ENCODE results near the gene SNX6.

Gene SNX6

DNA sequence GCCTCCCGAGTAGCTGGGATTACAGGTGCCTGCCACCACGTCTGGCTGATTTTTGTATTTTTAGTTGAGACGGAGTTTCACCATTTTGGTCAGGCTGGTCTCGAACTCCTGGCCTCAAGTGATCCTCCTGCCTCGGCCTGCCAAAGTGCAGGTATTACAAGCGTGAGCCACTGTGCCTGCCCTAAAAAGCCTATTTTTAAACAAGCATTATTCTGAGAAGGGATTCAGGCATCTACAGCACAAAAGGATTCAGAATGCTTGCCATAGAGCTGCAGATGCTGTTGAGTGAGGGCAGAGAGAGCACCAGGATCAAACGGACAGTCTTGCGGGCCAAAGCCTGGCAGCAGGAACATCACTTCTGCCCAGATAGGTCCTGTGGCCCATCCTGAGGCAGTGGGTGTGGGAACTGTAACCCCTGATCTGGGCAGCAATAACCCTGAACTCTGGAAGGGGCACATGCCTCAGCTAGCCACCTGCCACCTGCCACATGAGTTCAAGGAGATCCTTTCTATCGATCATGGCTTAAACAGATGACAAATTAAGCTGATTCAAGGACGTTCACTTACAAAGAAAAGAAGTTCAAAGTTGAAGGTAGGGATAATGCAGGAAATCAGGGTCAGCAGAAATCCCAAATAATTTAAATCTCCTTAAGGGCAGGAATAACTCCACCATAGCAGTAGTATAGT, 16.8 kb upstream of the SNX6 start:
- no peak for TF ChIP-seq ZBTB7A (IDR thresholded peaks at IDR 0.05; ENCODE audit: low read depth)
- no peak for TF ChIP-seq EGR1 (IDR thresholded peaks at IDR 0.05)
- TF ChIP-seq CREB1 (IDR thresholded peaks at IDR 0.05; ENCODE audit: low read depth): no peak
- TF ChIP-seq FOXM1 (IDR thresholded peaks at IDR 0.05; ENCODE audit: borderline replicate concordance, low read depth): no peak
- no peak for TF ChIP-seq YY1 (IDR thresholded peaks at IDR 0.05; ENCODE audit: low read depth)
- TF ChIP-seq CEBPB (IDR thresholded peaks at IDR 0.05): no peak
- TF ChIP-seq, protein P1, sequence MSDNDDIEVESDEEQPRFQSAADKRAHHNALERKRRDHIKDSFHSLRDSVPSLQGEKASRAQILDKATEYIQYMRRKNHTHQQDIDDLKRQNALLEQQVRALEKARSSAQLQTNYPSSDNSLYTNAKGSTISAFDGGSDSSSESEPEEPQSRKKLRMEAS (IDR thresholded peaks at IDR 0.05): no peak
- TF ChIP-seq TEAD4 (IDR thresholded peaks at IDR 0.05): no peak
- TF ChIP-seq, protein P2, sequence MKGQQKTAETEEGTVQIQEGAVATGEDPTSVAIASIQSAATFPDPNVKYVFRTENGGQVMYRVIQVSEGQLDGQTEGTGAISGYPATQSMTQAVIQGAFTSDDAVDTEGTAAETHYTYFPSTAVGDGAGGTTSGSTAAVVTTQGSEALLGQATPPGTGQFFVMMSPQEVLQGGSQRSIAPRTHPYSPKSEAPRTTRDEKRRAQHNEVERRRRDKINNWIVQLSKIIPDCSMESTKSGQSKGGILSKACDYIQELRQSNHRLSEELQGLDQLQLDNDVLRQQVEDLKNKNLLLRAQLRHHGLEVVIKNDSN (IDR thresholded peaks at IDR 0.05): no peak
- no peak for TF ChIP-seq RAD21 (IDR thresholded peaks at IDR 0.05; ENCODE audit: low read depth)
- no peak for TF ChIP-seq NFIC (IDR thresholded peaks at IDR 0.05)
- TF ChIP-seq EP300 (IDR thresholded peaks at IDR 0.05; ENCODE audit: borderline replicate concordance): no peak
- TF ChIP-seq TCF12 (IDR thresholded peaks at IDR 0.05; ENCODE audit: low read depth): no peak
- TF ChIP-seq, protein P3, sequence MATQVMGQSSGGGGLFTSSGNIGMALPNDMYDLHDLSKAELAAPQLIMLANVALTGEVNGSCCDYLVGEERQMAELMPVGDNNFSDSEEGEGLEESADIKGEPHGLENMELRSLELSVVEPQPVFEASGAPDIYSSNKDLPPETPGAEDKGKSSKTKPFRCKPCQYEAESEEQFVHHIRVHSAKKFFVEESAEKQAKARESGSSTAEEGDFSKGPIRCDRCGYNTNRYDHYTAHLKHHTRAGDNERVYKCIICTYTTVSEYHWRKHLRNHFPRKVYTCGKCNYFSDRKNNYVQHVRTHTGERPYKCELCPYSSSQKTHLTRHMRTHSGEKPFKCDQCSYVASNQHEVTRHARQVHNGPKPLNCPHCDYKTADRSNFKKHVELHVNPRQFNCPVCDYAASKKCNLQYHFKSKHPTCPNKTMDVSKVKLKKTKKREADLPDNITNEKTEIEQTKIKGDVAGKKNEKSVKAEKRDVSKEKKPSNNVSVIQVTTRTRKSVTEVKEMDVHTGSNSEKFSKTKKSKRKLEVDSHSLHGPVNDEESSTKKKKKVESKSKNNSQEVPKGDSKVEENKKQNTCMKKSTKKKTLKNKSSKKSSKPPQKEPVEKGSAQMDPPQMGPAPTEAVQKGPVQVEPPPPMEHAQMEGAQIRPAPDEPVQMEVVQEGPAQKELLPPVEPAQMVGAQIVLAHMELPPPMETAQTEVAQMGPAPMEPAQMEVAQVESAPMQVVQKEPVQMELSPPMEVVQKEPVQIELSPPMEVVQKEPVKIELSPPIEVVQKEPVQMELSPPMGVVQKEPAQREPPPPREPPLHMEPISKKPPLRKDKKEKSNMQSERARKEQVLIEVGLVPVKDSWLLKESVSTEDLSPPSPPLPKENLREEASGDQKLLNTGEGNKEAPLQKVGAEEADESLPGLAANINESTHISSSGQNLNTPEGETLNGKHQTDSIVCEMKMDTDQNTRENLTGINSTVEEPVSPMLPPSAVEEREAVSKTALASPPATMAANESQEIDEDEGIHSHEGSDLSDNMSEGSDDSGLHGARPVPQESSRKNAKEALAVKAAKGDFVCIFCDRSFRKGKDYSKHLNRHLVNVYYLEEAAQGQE (IDR thresholded peaks at IDR 0.05; ENCODE audit: low read depth): no peak

DNA sequence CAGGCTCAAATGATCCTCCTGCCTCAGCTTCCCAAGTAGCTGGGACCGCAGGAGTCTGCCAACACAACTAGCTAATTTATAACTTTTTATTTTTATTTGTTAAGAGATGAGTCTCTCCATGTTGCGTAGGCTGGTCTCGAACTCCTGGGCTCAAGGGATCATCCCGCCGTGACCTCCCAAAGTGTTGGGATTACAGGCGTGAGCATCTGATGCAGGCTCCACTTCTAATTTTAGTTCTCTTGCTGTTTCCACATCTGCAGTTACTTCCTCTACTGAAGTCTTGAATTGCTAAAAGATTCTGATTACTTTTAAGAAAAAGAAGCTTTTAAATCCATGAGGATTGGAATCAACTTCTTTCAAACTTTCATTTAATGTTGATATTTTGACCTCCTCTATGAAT, 13.4 kb upstream of the SNX6 start:
- no peak for TF ChIP-seq NFIC (IDR thresholded peaks at IDR 0.05)
- no peak for TF ChIP-seq EGR1 (IDR thresholded peaks at IDR 0.05)
- no peak for TF ChIP-seq CREB1 (IDR thresholded peaks at IDR 0.05; ENCODE audit: low read depth)
- TF ChIP-seq CEBPB (IDR thresholded peaks at IDR 0.05): no peak
- no peak for TF ChIP-seq TAF1 (IDR thresholded peaks at IDR 0.05; ENCODE audit: low read depth)
- no peak for TF ChIP-seq TCF12 (IDR thresholded peaks at IDR 0.05; ENCODE audit: low read depth)
- TF ChIP-seq, protein P1 (IDR thresholded peaks at IDR 0.05): no peak
- no peak for TF ChIP-seq ZBTB7A (IDR thresholded peaks at IDR 0.05; ENCODE audit: low read depth)
- TF ChIP-seq, protein P3 (IDR thresholded peaks at IDR 0.05; ENCODE audit: low read depth): no peak
- no peak for TF ChIP-seq RAD21 (IDR thresholded peaks at IDR 0.05; ENCODE audit: low read depth)
- TF ChIP-seq, protein P2 (IDR thresholded peaks at IDR 0.05): no peak
- TF ChIP-seq FOXM1 (IDR thresholded peaks at IDR 0.05; ENCODE audit: borderline replicate concordance, low read depth): no peak
- TF ChIP-seq TEAD4 (IDR thresholded peaks at IDR 0.05): no peak
- no peak for TF ChIP-seq YY1 (IDR thresholded peaks at IDR 0.05; ENCODE audit: low read depth)
- no peak for TF ChIP-seq EP300 (IDR thresholded peaks at IDR 0.05; ENCODE audit: borderline replicate concordance)

DNA sequence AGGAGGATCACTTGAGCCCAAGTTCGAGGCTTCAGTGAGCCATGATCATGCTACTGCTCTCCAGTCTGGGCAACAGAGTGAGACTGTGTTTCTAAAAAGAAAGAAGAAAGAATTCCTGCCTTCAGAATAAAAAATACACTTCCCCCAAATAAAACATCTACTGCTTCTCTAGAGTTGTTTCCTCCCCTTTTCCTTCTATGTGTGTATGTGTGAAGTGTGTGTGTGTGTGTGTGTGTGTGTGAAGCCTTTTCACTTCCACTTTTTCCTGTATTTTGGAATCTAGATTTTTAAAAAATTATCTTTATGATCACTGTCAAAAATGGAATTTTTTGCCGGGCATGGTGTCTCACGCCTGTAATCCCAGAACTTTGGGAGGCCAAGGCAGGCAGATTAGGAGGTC, 12.6 kb upstream of the SNX6 start:
- TF ChIP-seq ZBTB7A (IDR thresholded peaks at IDR 0.05; ENCODE audit: low read depth) (no peak), YY1 (IDR thresholded peaks at IDR 0.05; ENCODE audit: low read depth) (no peak), EP300 (IDR thresholded peaks at IDR 0.05; ENCODE audit: borderline replicate concordance) (no peak), CREB1 (IDR thresholded peaks at IDR 0.05; ENCODE audit: low read depth) (no peak), NFIC (IDR thresholded peaks at IDR 0.05) (no peak)
- TF ChIP-seq, protein P1 (IDR thresholded peaks at IDR 0.05): no peak
- TF ChIP-seq, protein P2 (IDR thresholded peaks at IDR 0.05): no peak

DNA sequence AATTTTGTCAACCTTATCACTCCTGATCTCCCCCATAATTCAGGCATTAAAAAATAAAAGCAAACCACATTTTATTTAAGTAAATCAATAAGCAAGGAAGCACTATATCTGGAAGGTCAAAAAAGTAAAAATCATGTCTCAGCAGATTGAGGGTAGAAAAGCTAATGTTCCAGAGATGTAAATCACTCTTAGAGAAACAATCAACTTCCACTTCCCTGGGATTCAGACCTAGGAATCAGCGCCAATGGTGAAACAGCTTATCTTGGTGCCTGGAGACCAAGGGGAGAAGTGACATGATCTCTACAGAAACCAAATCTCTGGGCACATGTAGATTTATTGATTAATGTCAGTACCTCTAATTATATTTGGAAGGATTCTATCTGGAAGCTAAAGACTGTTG, 10.9 kb upstream of the SNX6 start:
- TF ChIP-seq CREB1 (IDR thresholded peaks at IDR 0.05; ENCODE audit: low read depth): no peak
- no peak for TF ChIP-seq TAF1 (IDR thresholded peaks at IDR 0.05; ENCODE audit: low read depth)
- TF ChIP-seq TCF12 (IDR thresholded peaks at IDR 0.05; ENCODE audit: low read depth): no peak
- TF ChIP-seq CEBPB (IDR thresholded peaks at IDR 0.05): no peak
- TF ChIP-seq, protein P1 (IDR thresholded peaks at IDR 0.05): no peak
- TF ChIP-seq, protein P3 (IDR thresholded peaks at IDR 0.05; ENCODE audit: low read depth): no peak
- TF ChIP-seq FOXM1 (IDR thresholded peaks at IDR 0.05; ENCODE audit: borderline replicate concordance, low read depth): no peak
- no peak for TF ChIP-seq EGR1 (IDR thresholded peaks at IDR 0.05)

Data from Ishikawa (cell line).